RWPE2 (cell line): ENCODE measurements around the gene CAPSL.

Experiments
- ATAC-seq: fragments of 200-7000 bp; cut with Tn5 transposase; 3 replicates; pipeline ENCODE4 v1.9.1; 2021; ENCODE audit warnings: low read depth
- DNase-seq: peaks from one replicate; pipeline ENCODE4 v3.0.0-alpha.2; 2020; ENCODE audit warnings: low spot score
- H3K27ac ChIP-seq: fragments of 450-650 bp; 2 replicates; pipeline ENCODE4 v1.5.1; 2017; ENCODE audit warnings: mild to moderate bottlenecking; ENCODE audit not compliant: poor library complexity, severe bottlenecking
- H3K27me3 ChIP-seq: fragments of 250-450 bp; sonication (Bioruptor Pico); 2 replicates; pipeline ENCODE4 v1.5.1; 2021; ENCODE audit warnings: mild to moderate bottlenecking, moderate library complexity; ENCODE audit not compliant: insufficient read depth, poor library complexity, severe bottlenecking
- H3K36me3 ChIP-seq: fragments of 250-450 bp; sonication (Bioruptor Pico); 2 replicates; pipeline ENCODE4 v1.5.1; 2020; ENCODE audit warnings: low read depth, mild to moderate bottlenecking, moderate library complexity
- H3K4me1 ChIP-seq: fragments of 250-450 bp; sonication (Bioruptor Pico); 2 replicates; pipeline ENCODE4 v1.5.1; 2021; ENCODE audit warnings: mild to moderate bottlenecking, moderate library complexity; ENCODE audit not compliant: insufficient read depth, poor library complexity, severe bottlenecking
- H3K4me3 ChIP-seq: fragments of 250-450 bp; sonication (Bioruptor Pico); 2 replicates; pipeline ENCODE4 v1.5.1; 2021; ENCODE audit warnings: mild to moderate bottlenecking, moderate library complexity; ENCODE audit not compliant: severe bottlenecking
- H3K9me3 ChIP-seq: fragments of 250-450 bp; sonication (Bioruptor Pico); 2 replicates; pipeline ENCODE4 v1.5.1; 2021; ENCODE audit warnings: mild to moderate bottlenecking, moderate library complexity; ENCODE audit not compliant: severe bottlenecking
- TF ChIP-seq, protein P1 (sequence below): fragments of 450-650 bp; IDR thresholded peaks from one replicate; pipeline ENCODE4 v1.5.1; 2017; ENCODE audit warnings: mild to moderate bottlenecking, moderate library complexity; ENCODE audit not compliant: poor library complexity, severe bottlenecking

The CAPSL gene

DNA sequence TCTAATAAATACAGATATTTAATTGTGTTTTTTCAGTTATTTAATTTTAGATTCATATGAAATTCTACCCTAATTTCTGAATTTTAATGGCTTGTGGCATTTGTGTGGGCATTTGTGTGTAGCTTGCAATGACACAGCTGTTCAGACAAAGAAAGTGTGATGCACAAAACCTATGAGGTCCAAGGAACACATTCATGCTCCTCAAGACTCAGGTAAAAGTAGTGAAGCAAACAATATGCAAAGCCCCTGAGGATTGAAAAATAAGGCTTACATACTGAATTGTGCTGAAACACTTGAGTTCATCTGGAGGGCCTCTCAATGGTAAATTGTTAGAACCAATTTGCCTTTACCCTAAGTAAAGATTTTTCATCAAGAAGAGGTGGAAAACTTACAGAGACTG is 53.6 kb downstream of the CAPSL start:
- peak overlapping the region; percentile 91 for H3K27ac ChIP-seq
- no peak for ATAC-seq
- TF ChIP-seq, protein P1, sequence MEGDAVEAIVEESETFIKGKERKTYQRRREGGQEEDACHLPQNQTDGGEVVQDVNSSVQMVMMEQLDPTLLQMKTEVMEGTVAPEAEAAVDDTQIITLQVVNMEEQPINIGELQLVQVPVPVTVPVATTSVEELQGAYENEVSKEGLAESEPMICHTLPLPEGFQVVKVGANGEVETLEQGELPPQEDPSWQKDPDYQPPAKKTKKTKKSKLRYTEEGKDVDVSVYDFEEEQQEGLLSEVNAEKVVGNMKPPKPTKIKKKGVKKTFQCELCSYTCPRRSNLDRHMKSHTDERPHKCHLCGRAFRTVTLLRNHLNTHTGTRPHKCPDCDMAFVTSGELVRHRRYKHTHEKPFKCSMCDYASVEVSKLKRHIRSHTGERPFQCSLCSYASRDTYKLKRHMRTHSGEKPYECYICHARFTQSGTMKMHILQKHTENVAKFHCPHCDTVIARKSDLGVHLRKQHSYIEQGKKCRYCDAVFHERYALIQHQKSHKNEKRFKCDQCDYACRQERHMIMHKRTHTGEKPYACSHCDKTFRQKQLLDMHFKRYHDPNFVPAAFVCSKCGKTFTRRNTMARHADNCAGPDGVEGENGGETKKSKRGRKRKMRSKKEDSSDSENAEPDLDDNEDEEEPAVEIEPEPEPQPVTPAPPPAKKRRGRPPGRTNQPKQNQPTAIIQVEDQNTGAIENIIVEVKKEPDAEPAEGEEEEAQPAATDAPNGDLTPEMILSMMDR: no peak
- H3K4me1 ChIP-seq: peaks cover 19% of the 10 kb centered on the region
- H3K9me3 ChIP-seq: no peaks in the 10 kb centered on the region
- no peak overlapping the region for H3K4me3 ChIP-seq
- no peak for DNase-seq
- no peaks in the 10 kb centered on the region for H3K27me3 ChIP-seq
- no peaks in the 10 kb centered on the region for H3K36me3 ChIP-seq

- Histone ChIP-seq H3K4me3 (no peak overlapping the region), H3K27ac (peak overlapping the region; percentile 91), H3K36me3 (no peaks in the 10 kb centered on the region), H3K9me3 (no peaks in the 10 kb centered on the region), H3K27me3 (no peaks in the 10 kb centered on the region), H3K4me1 (peaks cover 19% of the 10 kb centered on the region)
- DNase-seq (peak; percentile 77), ATAC-seq (peak; percentile 98)
- TF ChIP-seq, protein P1: no peak
These were observed 54.1 kb downstream of the CAPSL start for GRCh38 chr5:35884191-35884769.

DNA sequence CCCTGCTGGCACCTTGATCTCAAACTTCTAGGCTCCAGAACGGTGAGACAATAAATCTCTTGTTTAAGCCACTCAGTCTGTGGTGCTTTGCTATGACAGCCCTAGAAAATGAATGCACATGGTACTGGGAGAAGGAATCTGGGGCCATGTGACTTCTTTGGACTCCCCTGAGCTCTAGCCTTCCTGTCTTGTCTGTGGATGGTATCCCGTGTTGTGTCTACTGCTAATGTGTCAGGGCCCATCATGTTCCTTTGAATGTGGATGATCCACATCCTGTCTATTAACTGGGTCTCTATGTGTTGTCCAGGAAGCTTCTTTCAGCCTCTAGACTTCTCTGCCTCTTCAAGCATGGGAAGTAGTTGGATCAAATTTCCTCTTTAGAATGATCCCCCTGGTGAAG is 56.7 kb downstream of the CAPSL start:
- ATAC-seq (no peak), DNase-seq (no peak)
- no peaks in the 10 kb centered on the region for H3K36me3 ChIP-seq
- H3K4me3 ChIP-seq: no peak overlapping the region
- no peaks in the 10 kb centered on the region for H3K9me3 ChIP-seq
- peak overlapping the region; percentile 91 for H3K27ac ChIP-seq
- TF ChIP-seq, protein P1: no peak
- H3K27me3 ChIP-seq: no peaks in the 10 kb centered on the region
- peaks cover 20% of the 10 kb centered on the region for H3K4me1 ChIP-seq

DNA sequence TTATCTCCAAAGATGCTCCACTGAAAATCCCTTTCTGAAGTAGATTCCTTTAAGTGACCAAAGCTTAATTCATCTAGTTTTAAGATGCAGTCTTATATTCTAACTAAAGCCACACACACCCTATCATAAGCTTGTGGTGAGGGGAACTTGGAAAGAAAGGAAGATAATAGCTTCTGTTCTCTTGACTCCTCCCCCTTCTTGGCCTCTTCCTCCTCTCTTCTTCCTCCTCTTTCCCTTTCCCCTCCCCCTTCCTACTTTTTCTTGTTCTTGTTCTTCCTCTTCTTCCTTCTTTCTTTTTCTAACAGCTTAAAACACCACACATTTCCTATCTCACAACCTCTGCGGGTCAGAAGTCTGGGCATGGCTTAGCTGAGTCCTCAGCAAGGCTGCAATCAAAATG is 58.3 kb downstream of the CAPSL start:
- Histone ChIP-seq H3K27ac (no peak overlapping the region), H3K9me3 (no peaks in the 10 kb centered on the region), H3K27me3 (no peaks in the 10 kb centered on the region), H3K36me3 (no peaks in the 10 kb centered on the region), H3K4me1 (peaks cover 23% of the 10 kb centered on the region), H3K4me3 (no peak overlapping the region)
- DNase-seq: no peak
- TF ChIP-seq, protein P1: no peak
- no peak for ATAC-seq

- TF ChIP-seq, protein P1: no peak
- H3K9me3 ChIP-seq: no peaks in the 10 kb centered on the region
- H3K27me3 ChIP-seq: no peaks in the 10 kb centered on the region
- no peak overlapping the region for H3K27ac ChIP-seq
- peaks cover 18% of the 10 kb centered on the region for H3K4me1 ChIP-seq
- H3K4me3 ChIP-seq: no peak overlapping the region
- H3K36me3 ChIP-seq: no peaks in the 10 kb centered on the region
- DNase-seq: no peak
- ATAC-seq: no peak
These were observed 58.8 kb downstream of the CAPSL start for GRCh38 chr5:35879649-35880048.
